ENCODE results near the gene SLC12A5.

The SLC12A5 gene

GRCh38 chr20:46065006-46065405 lies 36.0 kb downstream of the SLC12A5 start:
- Histone ChIP-seq H3K4me1 (ENCODE audit: control insufficient read depth, insufficient read depth, low read length) (no peaks in the 10 kb centered on the region), H3K9me3 (ENCODE audit: control insufficient read depth, insufficient read depth, low read length) (no peaks in the 10 kb centered on the region), H3K36me3 (ENCODE audit: control insufficient read depth, insufficient read depth, low read length) (peaks cover 96% of the 10 kb centered on the region), H3K9ac (ENCODE audit: low read depth, low read length) (no peak overlapping the region), H3K27ac (ENCODE audit: low read depth, low read length) (no peak overlapping the region), H3K4me3 (ENCODE audit: low read depth, low read length) (no peak overlapping the region), H3K27me3 (ENCODE audit: control insufficient read depth, insufficient read depth, low read length) (peaks cover 2% of the 10 kb centered on the region; the same call in 1 of the 2 replicates)

GRCh38 chr20:46065691-46066090 lies 36.7 kb downstream of the SLC12A5 start:
- no peak overlapping the region for H3K27ac ChIP-seq (ENCODE audit: low read depth, low read length)
- H3K9ac ChIP-seq (ENCODE audit: low read depth, low read length): no peak overlapping the region
- peaks cover 94% of the 10 kb centered on the region for H3K36me3 ChIP-seq (ENCODE audit: control insufficient read depth, insufficient read depth, low read length)

GRCh38 chr20:46070215-46070900 lies 41.3 kb downstream of the SLC12A5 start:
- H3K27me3 ChIP-seq (ENCODE audit: control insufficient read depth, insufficient read depth, low read length): no peaks in the 10 kb centered on the region
- no peak overlapping the region for H3K4me3 ChIP-seq (ENCODE audit: low read depth, low read length)
- H3K9ac ChIP-seq (ENCODE audit: low read depth, low read length): no peak overlapping the region
- H3K9me3 ChIP-seq (ENCODE audit: control insufficient read depth, insufficient read depth, low read length): no peaks in the 10 kb centered on the region
- H3K36me3 ChIP-seq (ENCODE audit: control insufficient read depth, insufficient read depth, low read length): peaks cover 56% of the 10 kb centered on the region
- H3K27ac ChIP-seq (ENCODE audit: low read depth, low read length): no peak overlapping the region
- peaks cover 37% of the 10 kb centered on the region for H3K4me1 ChIP-seq (ENCODE audit: control insufficient read depth, insufficient read depth, low read length)

More at GRCh38 chr20:46065691-46066090, 36.7 kb downstream of the SLC12A5 start:
- Histone ChIP-seq H3K9me3 (ENCODE audit: control insufficient read depth, insufficient read depth, low read length) (no peaks in the 10 kb centered on the region), H3K4me3 (ENCODE audit: low read depth, low read length) (no peak overlapping the region), H3K4me1 (ENCODE audit: control insufficient read depth, insufficient read depth, low read length) (peaks cover 5% of the 10 kb centered on the region), H3K27me3 (ENCODE audit: control insufficient read depth, insufficient read depth, low read length) (no peaks in the 10 kb centered on the region)

- H3K9me3 ChIP-seq (ENCODE audit: control insufficient read depth, insufficient read depth, low read length): no peaks in the 10 kb centered on the region
- H3K27ac ChIP-seq (ENCODE audit: low read depth, low read length): no peak overlapping the region
- H3K9ac ChIP-seq (ENCODE audit: low read depth, low read length): no peak overlapping the region
- H3K36me3 ChIP-seq (ENCODE audit: control insufficient read depth, insufficient read depth, low read length): peaks cover 44% of the 10 kb centered on the region
- no peaks in the 10 kb centered on the region for H3K27me3 ChIP-seq (ENCODE audit: control insufficient read depth, insufficient read depth, low read length)
- peaks cover 48% of the 10 kb centered on the region for H3K4me1 ChIP-seq (ENCODE audit: control insufficient read depth, insufficient read depth, low read length)
- no peak overlapping the region for H3K4me3 ChIP-seq (ENCODE audit: low read depth, low read length)
These were observed 42.6 kb downstream of the SLC12A5 start for GRCh38 chr20:46071573-46071972.

GRCh38 chr20:46073024-46073423 lies 44.0 kb downstream of the SLC12A5 start:
- Histone ChIP-seq H3K4me1 (ENCODE audit: control insufficient read depth, insufficient read depth, low read length) (peaks cover 60% of the 10 kb centered on the region), H3K4me3 (ENCODE audit: low read depth, low read length) (no peak overlapping the region), H3K27ac (ENCODE audit: low read depth, low read length) (peak overlapping the region; percentile 88), H3K9me3 (ENCODE audit: control insufficient read depth, insufficient read depth, low read length) (no peaks in the 10 kb centered on the region), H3K36me3 (ENCODE audit: control insufficient read depth, insufficient read depth, low read length) (peaks cover 40% of the 10 kb centered on the region), H3K9ac (ENCODE audit: low read depth, low read length) (no peak overlapping the region), H3K27me3 (ENCODE audit: control insufficient read depth, insufficient read depth, low read length) (no peaks in the 10 kb centered on the region)

- Histone ChIP-seq H3K4me1 (ENCODE audit: control insufficient read depth, insufficient read depth, low read length) (peaks cover 60% of the 10 kb centered on the region), H3K27me3 (ENCODE audit: control insufficient read depth, insufficient read depth, low read length) (no peaks in the 10 kb centered on the region), H3K9ac (ENCODE audit: low read depth, low read length) (no peak overlapping the region), H3K36me3 (ENCODE audit: control insufficient read depth, insufficient read depth, low read length) (peaks cover 40% of the 10 kb centered on the region), H3K27ac (ENCODE audit: low read depth, low read length) (peak overlapping the region; percentile 88), H3K9me3 (ENCODE audit: control insufficient read depth, insufficient read depth, low read length) (no peaks in the 10 kb centered on the region), H3K4me3 (ENCODE audit: low read depth, low read length) (no peak overlapping the region)
These were observed 44.4 kb downstream of the SLC12A5 start for GRCh38 chr20:46073443-46073842.

GRCh38 chr20:46074006-46074405 lies 45.0 kb downstream of the SLC12A5 start:
- H3K27ac ChIP-seq (ENCODE audit: low read depth, low read length): peak overlapping the region; percentile 88
- peaks cover 42% of the 10 kb centered on the region for H3K36me3 ChIP-seq (ENCODE audit: control insufficient read depth, insufficient read depth, low read length)

GRCh38 chr20:46076806-46077205 lies 47.8 kb downstream of the SLC12A5 start:
- H3K4me3 ChIP-seq (ENCODE audit: low read depth, low read length): no peak overlapping the region
- no peaks in the 10 kb centered on the region for H3K27me3 ChIP-seq (ENCODE audit: control insufficient read depth, insufficient read depth, low read length)
- no peaks in the 10 kb centered on the region for H3K9me3 ChIP-seq (ENCODE audit: control insufficient read depth, insufficient read depth, low read length)
- H3K27ac ChIP-seq (ENCODE audit: low read depth, low read length): peak overlapping the region; percentile 52
- H3K9ac ChIP-seq (ENCODE audit: low read depth, low read length): no peak overlapping the region
- H3K4me1 ChIP-seq (ENCODE audit: control insufficient read depth, insufficient read depth, low read length): peaks cover 51% of the 10 kb centered on the region
- peaks cover 35% of the 10 kb centered on the region for H3K36me3 ChIP-seq (ENCODE audit: control insufficient read depth, insufficient read depth, low read length)

More at GRCh38 chr20:46074006-46074405, 45.0 kb downstream of the SLC12A5 start:
- no peaks in the 10 kb centered on the region for H3K9me3 ChIP-seq (ENCODE audit: control insufficient read depth, insufficient read depth, low read length)
- H3K4me1 ChIP-seq (ENCODE audit: control insufficient read depth, insufficient read depth, low read length): peaks cover 60% of the 10 kb centered on the region
- no peaks in the 10 kb centered on the region for H3K27me3 ChIP-seq (ENCODE audit: control insufficient read depth, insufficient read depth, low read length)
- H3K4me3 ChIP-seq (ENCODE audit: low read depth, low read length): peak overlapping the region; percentile 1; the same call in 1 of the 2 replicates
- H3K9ac ChIP-seq (ENCODE audit: low read depth, low read length): no peak overlapping the region

GRCh38 chr20:46077642-46078305 lies 48.8 kb downstream of the SLC12A5 start:
- H3K27ac ChIP-seq (ENCODE audit: low read depth, low read length): no peak overlapping the region
- peaks cover 55% of the 10 kb centered on the region for H3K4me1 ChIP-seq (ENCODE audit: control insufficient read depth, insufficient read depth, low read length)
- no peaks in the 10 kb centered on the region for H3K9me3 ChIP-seq (ENCODE audit: control insufficient read depth, insufficient read depth, low read length)
- H3K36me3 ChIP-seq (ENCODE audit: control insufficient read depth, insufficient read depth, low read length): peaks cover 35% of the 10 kb centered on the region
- no peak overlapping the region for H3K4me3 ChIP-seq (ENCODE audit: low read depth, low read length)
- H3K9ac ChIP-seq (ENCODE audit: low read depth, low read length): no peak overlapping the region
- H3K27me3 ChIP-seq (ENCODE audit: control insufficient read depth, insufficient read depth, low read length): no peaks in the 10 kb centered on the region

GRCh38 chr20:46078954-46079353 lies 49.9 kb downstream of the SLC12A5 start:
- Histone ChIP-seq H3K4me3 (ENCODE audit: low read depth, low read length) (no peak overlapping the region), H3K9me3 (ENCODE audit: control insufficient read depth, insufficient read depth, low read length) (no peaks in the 10 kb centered on the region), H3K36me3 (ENCODE audit: control insufficient read depth, insufficient read depth, low read length) (peaks cover 35% of the 10 kb centered on the region), H3K27ac (ENCODE audit: low read depth, low read length) (no peak overlapping the region), H3K4me1 (ENCODE audit: control insufficient read depth, insufficient read depth, low read length) (peaks cover 55% of the 10 kb centered on the region), H3K27me3 (ENCODE audit: control insufficient read depth, insufficient read depth, low read length) (no peaks in the 10 kb centered on the region), H3K9ac (ENCODE audit: low read depth, low read length) (no peak overlapping the region)

GRCh38 chr20:46081074-46081473 lies 52.1 kb downstream of the SLC12A5 start:
- Histone ChIP-seq H3K4me3 (ENCODE audit: low read depth, low read length) (no peak overlapping the region), H3K9ac (ENCODE audit: low read depth, low read length) (no peak overlapping the region), H3K36me3 (ENCODE audit: control insufficient read depth, insufficient read depth, low read length) (peaks cover 26% of the 10 kb centered on the region), H3K27ac (ENCODE audit: low read depth, low read length) (no peak overlapping the region), H3K9me3 (ENCODE audit: control insufficient read depth, insufficient read depth, low read length) (no peaks in the 10 kb centered on the region), H3K27me3 (ENCODE audit: control insufficient read depth, insufficient read depth, low read length) (no peaks in the 10 kb centered on the region), H3K4me1 (ENCODE audit: control insufficient read depth, insufficient read depth, low read length) (peaks cover 47% of the 10 kb centered on the region)

Measured in HUES48 (cell line).